Amygdala (tissue), 56 donors: Measurements from ENCODE around the gene CALD1.

Source experiments
- DNase-seq, 56 donors: peaks; one replicate each; lab custom pipeline; 2025; lab: John Stamatoyannopoulos, UW

Gene CALD1

DNA sequence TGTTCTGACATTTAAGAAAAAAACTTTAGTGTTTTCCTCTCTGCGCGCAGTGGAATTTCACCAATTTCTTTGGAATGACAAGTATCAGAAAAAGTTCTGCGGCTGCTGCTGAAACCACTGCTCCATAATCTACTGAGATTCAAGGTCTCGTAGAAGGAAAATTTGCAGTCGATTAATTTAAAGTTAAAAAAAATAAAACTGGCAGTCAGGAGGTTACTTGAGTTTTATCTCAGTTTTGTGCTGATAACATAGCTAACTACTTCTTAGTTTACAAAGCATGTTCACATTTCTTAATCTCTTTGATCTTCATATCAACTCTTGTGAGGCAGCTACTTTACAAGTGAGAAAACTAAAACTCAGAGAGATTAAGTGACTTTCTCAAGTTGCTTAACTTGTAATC lies 18.2 kb upstream of the CALD1 start:
- DNase-seq: no peak

DNA sequence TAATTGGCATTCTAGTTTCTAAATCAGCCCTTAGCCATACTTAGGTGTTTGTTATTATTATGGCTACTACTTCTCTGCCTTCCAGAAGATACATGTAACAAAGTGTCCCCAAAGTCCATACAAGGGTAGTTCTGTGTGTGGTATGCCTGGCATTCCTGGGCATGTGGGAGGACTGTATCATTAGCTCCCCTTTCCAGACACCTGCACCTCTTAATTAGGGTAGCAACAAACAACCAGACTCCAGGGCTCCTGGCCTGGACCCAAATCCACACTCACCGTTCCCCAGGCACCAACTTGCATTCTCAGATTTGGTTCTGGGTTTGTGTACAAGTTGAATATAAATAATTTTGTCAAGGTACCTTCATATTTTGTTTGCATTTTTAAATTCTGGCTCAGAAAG lies 15.5 kb upstream of the CALD1 start:
- DNase-seq: no peak

DNA sequence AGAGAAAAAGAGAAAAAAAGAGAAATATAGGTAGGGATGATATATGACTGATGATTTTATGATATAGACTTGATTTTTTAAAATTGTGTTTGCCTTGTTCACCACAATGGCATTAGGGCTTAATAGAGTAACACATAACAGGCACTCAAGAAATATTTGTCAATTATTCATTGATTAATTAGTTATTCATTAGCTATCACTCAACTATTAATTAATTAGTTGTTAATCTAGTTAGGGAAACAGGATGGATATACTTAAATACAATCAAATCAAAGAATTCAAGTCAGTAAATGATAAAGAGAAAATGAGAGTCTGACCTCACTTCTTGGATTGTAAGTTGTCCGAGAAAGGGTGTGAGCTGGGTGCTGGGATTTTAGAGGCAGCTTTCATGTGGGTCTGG lies 15.1 kb upstream of the CALD1 start:
- no peak for DNase-seq

DNA sequence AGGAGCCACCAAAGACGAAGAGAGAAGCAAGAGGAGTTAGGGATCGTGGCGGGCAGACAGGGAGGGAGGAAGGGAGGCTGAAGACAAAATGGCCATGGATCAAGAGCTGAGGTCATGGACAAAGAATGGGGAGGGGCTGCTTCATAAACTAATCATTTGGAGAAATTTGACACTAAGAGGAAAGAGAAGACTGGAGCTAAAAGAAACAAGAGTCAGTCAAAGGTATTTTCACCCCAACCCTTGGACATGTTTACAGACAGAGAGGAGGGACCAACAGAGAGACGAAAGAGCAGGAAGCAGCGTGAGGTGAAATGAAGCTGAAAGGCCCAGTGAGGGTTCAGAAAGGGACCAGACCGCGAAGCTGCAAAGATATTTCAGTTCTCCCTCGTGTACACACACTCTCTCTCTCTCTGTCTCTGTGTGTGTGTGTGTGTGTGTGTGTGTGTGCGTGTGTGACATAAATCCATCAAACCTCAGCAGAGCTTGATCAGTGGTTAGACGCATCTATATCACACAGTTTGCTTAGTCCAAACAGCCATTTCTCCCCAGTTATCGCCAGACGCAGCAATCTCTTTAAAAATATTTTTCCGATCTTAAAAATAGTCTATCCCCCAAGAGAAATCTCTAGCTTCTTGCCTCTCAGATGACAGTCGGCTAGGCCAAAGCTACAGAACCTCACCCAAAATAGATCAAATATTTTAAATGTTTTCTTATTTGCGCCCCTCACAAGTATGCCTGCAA lies 12.5 kb upstream of the CALD1 start:
- no peak for DNase-seq

DNA sequence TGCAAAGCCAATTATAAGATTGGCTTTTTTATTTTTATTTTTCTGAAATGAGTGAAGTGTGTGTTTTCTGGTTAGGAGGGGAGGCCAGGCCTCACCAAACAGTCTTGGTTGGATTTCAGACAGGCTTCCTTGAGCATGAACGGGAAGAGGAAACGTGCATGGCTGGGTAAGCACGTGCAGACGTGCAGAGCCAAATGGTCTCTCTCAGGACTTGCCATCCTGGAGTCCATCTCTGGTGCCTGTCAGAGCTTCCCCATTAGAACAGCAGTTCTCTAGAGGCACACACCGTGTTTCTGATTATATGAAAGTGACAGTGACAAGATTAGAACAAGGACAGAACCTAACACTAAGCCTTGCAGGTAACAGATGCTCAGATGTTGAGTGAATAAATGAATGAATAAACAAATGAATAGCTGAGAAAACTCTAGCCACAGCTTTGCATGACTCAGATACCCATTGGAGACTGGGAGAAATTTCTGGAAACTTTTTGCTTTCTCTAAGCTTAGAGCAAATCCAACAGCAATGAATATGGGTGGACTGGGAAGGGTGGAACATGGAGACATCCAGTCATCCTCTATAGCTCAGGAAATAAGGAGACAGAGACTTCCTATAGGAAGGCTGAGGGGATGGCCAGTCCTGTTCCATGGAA lies 11.8 kb upstream of the CALD1 start:
- DNase-seq: no peak

DNA sequence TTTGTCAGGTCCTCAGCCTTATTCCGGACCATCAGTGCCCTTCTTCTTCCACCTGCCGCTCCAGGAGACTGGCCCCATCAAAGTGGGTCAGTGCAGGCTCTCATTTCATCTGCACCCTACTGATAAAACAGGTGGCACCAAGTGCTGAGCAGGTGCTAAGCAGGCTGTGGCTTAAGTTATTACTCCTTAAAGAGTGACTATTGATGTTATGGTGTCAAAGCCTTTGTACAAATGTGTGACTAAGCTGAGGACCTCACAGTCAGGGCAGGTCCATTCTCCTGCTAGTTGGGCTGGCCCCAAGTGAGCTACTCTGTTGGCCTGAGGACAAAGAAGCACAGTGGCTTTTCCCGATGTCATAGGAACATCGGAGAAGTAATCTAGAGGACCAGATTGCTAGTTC lies 11.2 kb upstream of the CALD1 start:
- DNase-seq: no peak

DNA sequence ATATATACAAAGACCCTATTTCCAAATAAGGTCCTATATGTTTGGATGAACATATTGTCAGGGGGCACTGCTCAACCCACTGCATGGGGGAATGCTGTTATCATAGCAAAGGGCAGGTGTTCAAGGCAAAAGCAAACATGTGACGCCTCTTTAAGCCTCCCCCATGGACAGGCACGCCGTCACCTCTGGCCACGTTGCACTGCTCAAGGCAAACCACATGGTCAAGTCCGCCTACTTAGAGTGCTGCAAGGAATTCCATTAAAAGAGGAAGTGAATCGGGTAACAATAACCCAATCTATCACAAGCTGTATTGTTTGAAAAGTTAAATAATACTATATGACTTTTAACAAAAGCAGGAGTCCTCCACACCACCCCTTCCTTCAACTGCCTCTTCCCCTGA lies 8.8 kb upstream of the CALD1 start:
- no peak for DNase-seq

DNA sequence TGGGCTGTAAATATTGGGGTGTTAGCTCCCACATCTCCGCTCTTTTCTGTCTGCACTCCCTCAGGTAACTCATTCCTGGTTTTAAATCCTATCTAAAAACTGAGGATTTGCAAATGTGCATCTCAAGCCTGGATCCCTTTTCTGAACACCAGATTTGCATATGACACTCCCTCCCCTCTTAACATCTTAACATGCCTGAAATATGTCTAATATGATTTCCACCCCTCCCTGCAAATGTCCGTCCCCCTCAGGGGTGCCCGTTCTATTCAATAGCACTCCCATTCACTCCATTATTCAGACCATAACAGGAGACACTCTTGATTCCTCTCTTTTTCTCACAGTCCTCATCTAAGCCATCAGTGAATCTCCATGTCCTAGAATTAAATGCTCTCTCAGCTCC lies 8.3 kb upstream of the CALD1 start:
- no peak for DNase-seq

DNA sequence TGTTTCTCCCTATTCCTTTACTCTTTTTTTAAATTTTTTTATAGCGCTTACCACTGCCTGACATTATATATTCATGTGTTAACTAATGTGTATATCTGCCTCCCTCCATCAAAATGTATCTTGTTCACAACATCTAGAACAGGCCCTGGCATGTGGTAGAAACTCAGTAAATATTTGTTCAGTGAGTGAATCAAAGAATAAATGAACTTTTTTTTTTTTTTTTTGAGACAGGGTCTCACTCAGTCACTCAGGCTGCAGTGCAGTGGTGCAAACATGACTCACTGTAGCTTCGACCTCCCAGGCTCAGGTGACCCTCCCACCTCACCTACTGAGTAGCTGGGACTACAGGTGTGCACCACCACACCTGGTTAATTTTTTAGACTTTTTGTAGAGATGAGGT lies 7.5 kb upstream of the CALD1 start:
- DNase-seq: no peak

DNA sequence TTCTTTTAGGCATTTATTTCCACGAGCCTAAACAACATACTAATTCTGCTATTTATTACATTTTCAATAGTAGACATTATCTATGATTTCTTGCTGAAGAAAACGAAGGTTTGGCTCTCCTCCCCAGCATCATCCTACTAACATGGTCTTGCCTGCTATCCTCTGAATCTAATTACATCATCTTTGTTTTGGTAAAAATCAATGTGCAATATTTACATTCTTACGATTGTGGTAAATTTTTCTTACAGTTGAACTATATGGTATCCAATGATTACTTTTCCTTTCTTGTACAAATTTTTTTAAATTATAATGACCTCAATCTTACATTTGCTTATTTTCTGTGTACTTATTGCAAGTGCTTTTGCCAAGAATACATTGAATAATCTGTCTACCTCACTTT lies 7.0 kb upstream of the CALD1 start:
- no peak for DNase-seq

DNA sequence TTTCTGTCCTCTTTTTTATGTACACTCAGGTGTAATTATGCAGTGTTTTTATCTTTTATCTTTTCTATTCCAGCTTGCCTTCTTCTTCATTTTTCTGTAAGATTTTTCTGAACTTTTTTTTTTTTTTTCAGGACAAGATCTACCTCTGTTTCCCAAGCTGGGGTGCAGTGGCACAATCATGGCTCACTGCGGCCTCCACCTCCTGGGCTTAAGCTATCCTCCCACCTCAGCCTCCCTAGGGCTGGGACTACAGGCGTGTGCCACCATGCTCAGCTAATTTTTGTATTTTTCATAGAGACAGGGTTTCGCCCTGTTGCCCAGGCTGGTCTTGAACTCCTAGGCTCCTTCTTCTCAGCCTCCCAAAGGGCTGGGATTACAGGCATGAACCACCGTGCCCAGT lies 6.3 kb upstream of the CALD1 start:
- no peak for DNase-seq

DNA sequence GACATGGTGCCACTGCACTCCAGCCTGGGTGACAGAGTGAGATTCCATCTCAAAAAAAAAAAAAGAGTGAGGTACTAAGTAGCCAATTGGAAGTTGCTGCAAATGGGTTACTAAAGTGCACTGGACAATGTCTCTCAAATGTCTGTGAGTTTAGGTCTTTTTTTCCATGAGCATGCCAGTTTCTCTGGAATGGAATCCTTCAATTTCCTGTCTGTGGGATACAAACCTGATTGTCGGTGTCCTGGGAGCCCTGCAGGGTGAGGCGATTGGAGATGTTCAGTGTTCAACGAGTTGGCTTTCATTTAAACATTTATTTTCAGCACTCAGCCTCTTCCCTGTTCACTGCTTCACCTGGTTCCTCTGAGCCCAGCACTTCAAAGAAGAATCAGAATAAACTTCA lies 5.3 kb upstream of the CALD1 start:
- no peak for DNase-seq

DNA sequence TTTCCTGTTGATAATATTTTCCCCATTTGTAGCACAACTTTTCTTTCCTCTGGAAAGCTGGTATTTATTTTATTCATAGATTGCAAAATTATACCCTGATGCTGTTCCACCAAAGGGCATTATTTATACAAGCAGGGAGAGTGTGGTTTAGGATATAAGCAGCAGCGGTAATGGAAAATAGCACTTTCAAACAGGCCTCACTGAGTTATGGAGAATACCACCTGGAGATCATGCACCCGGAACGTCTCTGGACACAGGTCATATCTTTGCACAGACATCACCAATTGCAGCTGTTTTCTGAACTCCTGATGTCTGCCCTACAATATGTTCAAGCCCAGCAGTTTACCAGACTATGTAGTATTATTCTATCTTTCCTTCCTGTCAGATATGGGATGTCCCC lies 2.0 kb upstream of the CALD1 start:
- no peak for DNase-seq

DNA sequence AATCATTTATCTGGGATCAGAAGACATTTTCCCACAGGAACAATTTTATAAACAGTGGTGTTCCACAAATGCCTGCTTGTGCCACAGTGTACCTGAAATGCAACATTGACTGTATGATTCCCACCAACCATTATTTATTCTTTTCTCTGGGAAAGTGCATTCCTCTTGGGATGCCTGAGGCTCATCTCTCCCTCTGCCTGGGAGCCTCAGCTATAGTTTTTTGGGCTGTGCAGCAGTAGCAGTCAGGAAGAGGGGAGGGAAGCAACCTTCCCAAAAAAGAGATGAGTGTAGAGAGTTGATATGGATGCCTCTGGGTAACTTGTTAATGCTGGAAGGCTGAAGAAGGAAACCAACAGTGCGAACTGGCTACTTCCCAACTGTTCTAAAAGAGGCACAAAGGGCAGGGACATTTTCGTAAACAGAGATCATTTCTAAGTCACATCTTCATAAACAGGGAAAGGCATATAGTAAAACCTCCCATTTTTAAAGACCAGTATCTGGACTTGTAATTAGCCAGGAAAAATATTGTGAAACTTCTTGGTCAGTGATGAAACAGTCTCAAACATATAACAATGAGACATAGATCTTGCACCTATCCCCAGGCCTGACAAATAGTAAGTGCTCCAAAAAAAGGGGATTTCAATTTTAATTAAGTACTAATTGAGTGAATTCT lies 1.4 kb upstream of the CALD1 start:
- no peak for DNase-seq

DNA sequence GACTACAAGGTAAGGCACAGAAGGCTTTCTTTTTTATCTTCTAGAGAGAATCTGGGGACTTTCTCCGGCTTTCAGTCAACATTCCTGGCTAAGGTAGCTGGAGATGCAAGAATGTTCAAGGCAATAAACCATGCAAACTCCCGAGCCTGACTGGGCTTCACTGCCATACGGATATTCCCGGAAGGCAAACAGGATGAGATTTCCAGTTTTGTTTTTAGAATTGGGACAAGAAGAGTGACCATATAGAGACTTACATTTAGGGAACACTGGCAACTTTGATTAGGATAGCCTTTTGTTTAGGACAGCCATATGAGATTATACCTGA lies 269 bp downstream of the CALD1 start:
- DNase-seq: no peak

DNA sequence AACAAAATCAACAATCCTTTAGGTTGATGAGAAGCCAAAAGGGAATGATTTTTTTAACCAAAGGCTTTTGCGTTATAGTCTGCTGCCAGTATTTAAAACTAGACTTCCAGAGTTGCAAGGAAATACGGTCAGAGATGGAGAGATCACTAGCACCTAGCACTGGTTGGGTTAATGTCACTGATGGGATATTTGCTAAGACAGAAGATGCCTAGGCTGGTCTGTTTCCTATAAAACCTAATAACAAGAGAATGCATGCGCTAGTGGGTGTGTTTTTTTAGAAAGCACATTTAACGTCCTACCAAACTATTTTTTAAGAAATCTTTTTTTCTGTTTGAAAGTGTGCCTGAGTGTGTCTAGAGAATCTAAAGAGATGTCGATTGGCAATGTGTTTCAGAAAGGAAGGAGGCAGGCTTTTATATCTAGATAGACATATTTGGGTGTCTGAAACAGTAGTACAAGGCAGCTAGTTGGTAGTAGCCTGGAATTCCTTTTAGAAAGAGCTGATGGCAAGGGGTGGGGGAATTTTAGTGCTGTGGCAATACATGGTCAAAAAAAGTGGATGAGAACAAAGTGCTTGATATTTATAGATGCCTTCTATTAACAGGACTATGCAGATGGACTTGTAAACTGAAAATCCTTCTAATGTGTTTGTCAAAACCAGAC lies 863 bp downstream of the CALD1 start:
- no peak for DNase-seq

DNA sequence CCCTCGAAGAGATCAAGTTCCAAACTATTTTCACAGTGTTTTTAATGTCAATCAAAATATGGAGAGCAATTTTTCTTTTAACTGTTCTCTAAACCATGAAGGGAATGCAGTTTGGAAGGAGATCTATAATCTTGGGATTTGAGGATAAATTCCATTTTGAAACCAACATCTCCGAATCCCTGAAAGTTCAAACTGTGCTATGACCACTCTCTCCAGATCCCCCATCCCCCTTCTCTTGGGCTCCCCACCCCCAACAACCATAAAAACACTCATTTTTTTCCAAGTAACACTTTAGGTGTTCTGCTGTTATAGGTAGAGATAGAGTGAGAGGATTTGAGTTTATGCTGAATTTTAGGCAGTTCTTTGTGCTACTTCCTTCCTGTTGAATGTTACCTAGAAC lies 1.7 kb downstream of the CALD1 start:
- no peak for DNase-seq

DNA sequence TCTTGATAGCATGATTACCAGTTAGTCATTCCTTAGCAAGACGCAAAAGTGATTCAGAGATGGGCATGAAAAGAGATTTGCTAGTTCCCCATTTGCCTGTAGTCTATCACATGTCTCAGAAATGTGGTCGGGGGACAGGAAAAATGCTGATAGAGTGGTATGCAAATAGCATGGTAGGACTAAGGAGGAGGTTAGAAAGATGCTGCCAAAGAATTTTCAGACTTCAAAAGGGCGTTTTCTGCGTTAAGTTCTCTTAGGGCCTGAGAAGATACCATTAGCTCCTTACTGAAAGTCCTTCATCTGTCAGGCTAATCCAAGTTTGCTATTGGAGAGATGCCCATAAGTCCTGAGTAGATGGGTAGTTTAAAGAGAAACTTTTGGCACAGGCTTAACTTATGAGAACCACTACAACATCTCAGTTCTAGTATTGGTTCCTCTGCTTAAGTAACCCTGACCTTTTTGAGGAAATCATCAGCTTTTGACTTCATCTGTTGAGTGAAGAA lies 2.7 kb downstream of the CALD1 start:
- no peak for DNase-seq

DNA sequence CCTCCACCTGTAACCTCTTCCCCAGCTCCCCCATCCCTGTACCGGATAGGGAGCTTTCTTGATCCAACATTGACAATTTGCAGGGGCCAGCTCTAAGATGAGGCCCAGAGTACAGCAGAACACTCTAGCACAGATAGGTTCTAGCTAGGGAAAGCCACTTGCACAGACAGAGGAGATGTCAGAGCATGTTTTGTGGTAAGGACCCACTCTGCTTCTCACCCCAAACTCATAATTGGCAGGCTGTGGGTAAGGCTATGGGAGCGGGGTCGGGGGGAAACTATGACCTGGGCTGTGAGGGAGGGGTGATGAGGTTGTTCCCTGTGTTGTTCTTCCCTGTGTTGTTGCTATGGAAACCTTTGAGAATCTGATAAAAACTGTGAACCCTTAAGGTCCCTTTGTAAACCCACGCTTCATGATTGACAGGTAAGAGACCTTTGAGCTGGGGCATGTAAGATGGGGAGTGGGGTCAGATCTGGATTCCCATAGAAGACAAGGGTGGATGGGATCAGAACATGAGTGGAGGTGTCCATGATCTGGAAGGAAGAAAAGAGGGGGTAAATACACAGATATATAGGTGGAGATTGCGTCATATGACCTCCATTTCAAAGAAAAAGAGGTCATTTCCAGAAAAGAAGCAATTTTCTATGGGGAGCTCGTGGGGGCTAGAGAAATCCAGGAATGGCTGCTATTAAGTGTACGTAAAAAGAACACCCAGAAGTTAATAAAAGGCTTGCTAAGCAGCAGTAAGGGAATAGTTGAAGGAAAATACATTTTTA lies 4.0 kb downstream of the CALD1 start:
- no peak for DNase-seq

DNA sequence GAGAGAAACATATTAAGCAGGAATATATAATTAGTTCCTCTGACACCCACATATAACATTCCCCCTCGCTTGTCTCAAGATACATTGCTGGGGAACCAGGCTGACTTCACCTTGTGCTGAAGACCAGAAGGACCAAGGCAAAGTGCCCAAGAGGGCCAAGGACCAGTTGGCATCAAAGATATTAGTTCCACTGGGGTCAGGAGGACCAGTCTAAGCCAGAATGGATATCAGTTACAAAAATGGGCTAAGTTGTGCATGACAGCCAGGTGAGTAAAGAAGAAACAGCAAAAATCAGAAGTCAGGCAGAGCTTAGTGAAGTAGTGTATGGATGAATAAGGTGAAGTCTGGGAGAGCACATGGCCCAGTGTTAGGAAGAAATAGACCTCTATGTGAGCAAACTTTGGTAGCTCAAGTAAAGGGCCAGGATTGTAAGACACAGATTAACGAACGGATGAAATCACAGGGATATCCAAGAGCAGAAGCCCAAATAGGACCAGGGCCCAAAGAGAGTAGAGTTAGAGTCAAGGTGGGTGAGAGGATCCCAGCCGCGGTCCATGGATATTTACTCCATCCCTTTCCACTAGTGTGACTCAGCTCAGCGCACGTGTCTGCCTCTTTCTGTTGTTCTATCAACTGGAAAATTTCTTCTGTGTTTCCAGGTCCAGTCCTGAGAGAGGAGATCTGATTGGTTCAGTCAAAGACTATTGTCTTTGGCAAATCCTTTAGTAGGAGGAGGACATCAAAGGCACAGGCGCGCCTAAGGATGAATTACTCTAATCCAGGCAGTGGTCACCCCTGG lies 5.0 kb downstream of the CALD1 start:
- no peak for DNase-seq
